GM12878 (cell line): ENCODE measurements around the gene BNC2. TPM values are rescaled to one million over a fixed set of nuclear protein-coding genes. Genes with fewer than 3 reads are reported as not detected.

Experiments used
- ATAC-seq: fragments of 200-7000 bp; cut with Tn5 transposase; 3 replicates; pipeline ENCODE4 v1.9.1; 2020; ENCODE audit warnings: mild to moderate bottlenecking, moderate library complexity
- BruUV-seq: library from RNA; stranded (reverse); fragments of 400-500 nt; replicated peaks from 2 replicates; lab custom pipeline; 2021; lab: Mats Ljungman, UMichigan
- CTCF ChIA-PET: fragments of 300-600 bp; sonication (Branson Sonifier 250); formaldehyde crosslinking; extraction: SDS; loops from one replicate; lab custom pipeline; 2021; ENCODE audit warnings: inconsistent platforms; lab: Yijun Ruan, JAX
- POLR2A ChIA-PET: fragments of 350-600 bp; formaldehyde crosslinking; extraction: SDS; loops from one replicate; lab custom pipeline; 2021; ENCODE audit warnings: inconsistent platforms; lab: Charles Lee
- RAD21 ChIA-PET: fragments of 300-600 bp; sonication (Branson Sonifier 250); formaldehyde crosslinking; loops from one replicate; lab custom pipeline; 2023; ENCODE audit warnings: antibody characterized with exemption; ENCODE audit not compliant: unreplicated experiment; lab: Charles Lee
- SMC1A ChIA-PET: fragments of 300-600 bp; sonication (Branson Sonifier 250); formaldehyde crosslinking; loops from one replicate; lab custom pipeline; 2023; ENCODE audit not compliant: unreplicated experiment, uncharacterized antibody; lab: Charles Lee
- DNase-seq: peaks from one replicate; pipeline ENCODE4 v3.0.0-alpha.2; 2011; ENCODE audit warnings: low read depth, low spot score
- FAIRE-seq: peaks from 3 replicates; lab custom pipeline; 2011; peaks lifted over from hg19 to GRCh38; lab: Jason Lieb, UNC
- H2AFZ ChIP-seq: 2 replicates; pipeline ENCODE4 v1.6.0; 2011; ENCODE audit warnings: low read depth, low read length, control low read depth; ENCODE audit not compliant: control insufficient read depth
- H3K27ac ChIP-seq: 2 replicates; pipeline ENCODE4 v1.5.1; 2011; ENCODE audit warnings: control low read depth; ENCODE audit not compliant: control insufficient read depth, insufficient read depth
- H3K27me3 ChIP-seq, 2 experiments: replicated peaks in 1 of 2; 2 replicates each; pipeline versions ENCODE4 v1.6.0 to v1.6.1; 2011; ENCODE audit warnings: low read length in 1 of 2; ENCODE audit not compliant: control insufficient read depth in 2 of 2, insufficient read depth in 2 of 2
- H3K36me3 ChIP-seq, 2 experiments: 2 replicates each; pipeline ENCODE4 v1.5.1; 2011; ENCODE audit warnings: low read length in 1 of 2; ENCODE audit not compliant: control insufficient read depth in 2 of 2, insufficient read depth in 2 of 2
- H3K4me1 ChIP-seq: 2 replicates; pipeline ENCODE4 v1.6.1; 2011; ENCODE audit warnings: mild to moderate bottlenecking, low read length, moderate library complexity, mixed read lengths; ENCODE audit not compliant: control insufficient read depth, insufficient read depth
- H3K4me2 ChIP-seq: 2 replicates; pipeline ENCODE4 v1.6.0; 2011; ENCODE audit warnings: control low read depth; ENCODE audit not compliant: control insufficient read depth, insufficient read depth
- H3K4me3 ChIP-seq: fragments of 200-600 bp; sonication (generic); 2 replicates; pipeline ENCODE4 v1.5.1; 2016
- H3K79me2 ChIP-seq: 2 replicates; pipeline ENCODE4 v1.6.0; 2011; ENCODE audit warnings: low read length; ENCODE audit not compliant: control insufficient read depth, insufficient read depth
- H3K9ac ChIP-seq: 2 replicates; pipeline ENCODE4 v1.8.0; 2011; ENCODE audit warnings: low read length, control low read depth, mixed read lengths; ENCODE audit not compliant: control insufficient read depth, insufficient read depth
- H3K9me3 ChIP-seq: replicated peaks from 3 replicates; pipeline ENCODE4 v1.5.1; 2011; ENCODE audit warnings: mild to moderate bottlenecking, low read length; ENCODE audit not compliant: control insufficient read depth, insufficient read depth
- H4K20me1 ChIP-seq: 2 replicates; pipeline ENCODE4 v1.6.0; 2011; ENCODE audit not compliant: control insufficient read depth, insufficient read depth
- BCL3 ChIP-seq: IDR thresholded peaks from 2 replicates; pipeline ENCODE4 v1.6.1; 2011; ENCODE audit warnings: borderline replicate concordance, low read depth, mild to moderate bottlenecking, moderate library complexity, low read length; ENCODE audit not compliant: insufficient read depth, poor library complexity, severe bottlenecking
- CBFB ChIP-seq: IDR thresholded peaks from 2 replicates; pipeline ENCODE4 v1.6.1; 2016; ENCODE audit warnings: antibody characterized with exemption, low read depth
- IKZF1 ChIP-seq: fragments of 450-650 bp; conservative IDR thresholded peaks from 2 replicates; pipeline ENCODE4 v1.6.1; 2017; ENCODE audit warnings: antibody characterized with exemption, mild to moderate bottlenecking
- MYB ChIP-seq: fragments of 150-350 bp; IDR thresholded peaks from 2 replicates; pipeline ENCODE4 v1.6.1; 2014; ENCODE audit warnings: mild to moderate bottlenecking, low read depth, low read length, borderline replicate concordance
- SIX5 ChIP-seq: IDR thresholded peaks from 2 replicates; pipeline ENCODE4 v1.6.1; 2011; ENCODE audit warnings: mild to moderate bottlenecking, low read depth, low read length, moderate library complexity; ENCODE audit not compliant: severe bottlenecking
- SMAD1 ChIP-seq: fragments of 450-650 bp; IDR thresholded peaks from 2 replicates; pipeline ENCODE4 v1.6.1; 2018; ENCODE audit warnings: mild to moderate bottlenecking, low read depth; ENCODE audit not compliant: partially characterized antibody
- ZNF24 ChIP-seq: fragments of 450-650 bp; IDR thresholded peaks from 2 replicates; pipeline ENCODE4 v1.6.1; 2017; ENCODE audit warnings: antibody characterized with exemption, mild to moderate bottlenecking
- WGBS: methylation state at CpG from one replicate; pipeline ENCODE4 v1.1.6; 2016; ENCODE audit warnings: low lambda C conversion rate; ENCODE audit not compliant: insufficient replicate concordance, insufficient coverage; ENCODE audit errors: missing lambda C conversion rate; 5-methylcytosine and 5-hydroxymethylcytosine counted together
- in situ Hi-C: fragments of 300-500 bp; cut with MboI; formaldehyde crosslinking; loops from 9 replicates; pipeline ENCODE4 v1.14.3; 2018; ENCODE audit warnings: mixed read lengths
- intact Hi-C: fragments of 100-400 bp; cut with micrococcal nuclease; formaldehyde crosslinking; loops from one replicate; pipeline ENCODE4 v1.14.2; 2022; ENCODE audit not compliant: unreplicated experiment
- polyA plus RNA-seq, 11 experiments: library from polyadenylated mRNA; depleted of rRNA in 4 of 11; unstranded in 6 of 11; stranded (reverse) in 5 of 11; fragments of >200 nt; fragmentation: Nextera tagmentation in 4 of 11; fragmentation: Illumina TruSeq in 1 of 11; extraction: Ambion mirVana in 4 of 11; extraction: Trizol in 1 of 11; gene quantifications; 1 replicate in 1 of 11; 2 replicates in 10 of 11; pipeline versions ENCODE4 v1.2.1 to v1.2.3, GENCODE V29; 2011 to 2016; ENCODE audit warnings: inconsistent platforms in 2 of 11, missing spikeins in 2 of 11, low read depth in 1 of 11
- total RNA-seq, 4 experiments: library from RNA; depleted of rRNA in 3 of 4; stranded (reverse); fragments of >200 nt in 3 of 4; fragmentation: Illumina TruSeq in 1 of 4; extraction: Trizol in 1 of 4; gene quantifications; 2 replicates each; pipeline versions ENCODE4 v1.2.1 to v1.2.3, GENCODE V29; 2013 to 2021
- TF ChIP-seq, protein P1 (sequence below): IDR thresholded peaks from 2 replicates; pipeline ENCODE4 v1.6.1; 2012; ENCODE audit warnings: improper control_type of control experiment, low read depth, low read length; ENCODE audit not compliant: insufficient replicate concordance

The BNC2 gene
- total and polyA plus RNA-seq, 10 of the 15 experiments (the other 5 are each of a cell fraction or from before 2014, with no cell fraction given) = 0.05 to 14.5 (median 0.26) TPM

DNA sequence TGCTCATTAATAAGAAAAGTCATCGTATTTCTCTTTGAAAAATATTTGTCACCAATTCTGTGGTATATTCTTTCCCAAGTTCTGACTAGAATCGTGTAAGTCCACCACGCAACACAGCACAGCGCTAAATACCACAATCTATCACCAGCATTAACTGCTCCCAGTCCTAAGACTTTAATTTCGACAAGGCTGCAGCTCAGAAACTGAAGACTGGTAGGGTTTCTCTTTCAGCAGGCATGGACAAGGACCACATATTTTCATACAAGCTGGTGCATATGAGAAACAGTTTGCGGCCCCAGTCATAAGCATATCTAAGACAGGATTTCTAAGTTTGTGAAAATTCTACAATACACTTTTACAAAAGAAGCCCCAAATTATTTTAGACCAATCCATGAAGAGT lies 24.1 kb downstream of the BNC2 start (continued):
- TF ChIP-seq, protein P1, sequence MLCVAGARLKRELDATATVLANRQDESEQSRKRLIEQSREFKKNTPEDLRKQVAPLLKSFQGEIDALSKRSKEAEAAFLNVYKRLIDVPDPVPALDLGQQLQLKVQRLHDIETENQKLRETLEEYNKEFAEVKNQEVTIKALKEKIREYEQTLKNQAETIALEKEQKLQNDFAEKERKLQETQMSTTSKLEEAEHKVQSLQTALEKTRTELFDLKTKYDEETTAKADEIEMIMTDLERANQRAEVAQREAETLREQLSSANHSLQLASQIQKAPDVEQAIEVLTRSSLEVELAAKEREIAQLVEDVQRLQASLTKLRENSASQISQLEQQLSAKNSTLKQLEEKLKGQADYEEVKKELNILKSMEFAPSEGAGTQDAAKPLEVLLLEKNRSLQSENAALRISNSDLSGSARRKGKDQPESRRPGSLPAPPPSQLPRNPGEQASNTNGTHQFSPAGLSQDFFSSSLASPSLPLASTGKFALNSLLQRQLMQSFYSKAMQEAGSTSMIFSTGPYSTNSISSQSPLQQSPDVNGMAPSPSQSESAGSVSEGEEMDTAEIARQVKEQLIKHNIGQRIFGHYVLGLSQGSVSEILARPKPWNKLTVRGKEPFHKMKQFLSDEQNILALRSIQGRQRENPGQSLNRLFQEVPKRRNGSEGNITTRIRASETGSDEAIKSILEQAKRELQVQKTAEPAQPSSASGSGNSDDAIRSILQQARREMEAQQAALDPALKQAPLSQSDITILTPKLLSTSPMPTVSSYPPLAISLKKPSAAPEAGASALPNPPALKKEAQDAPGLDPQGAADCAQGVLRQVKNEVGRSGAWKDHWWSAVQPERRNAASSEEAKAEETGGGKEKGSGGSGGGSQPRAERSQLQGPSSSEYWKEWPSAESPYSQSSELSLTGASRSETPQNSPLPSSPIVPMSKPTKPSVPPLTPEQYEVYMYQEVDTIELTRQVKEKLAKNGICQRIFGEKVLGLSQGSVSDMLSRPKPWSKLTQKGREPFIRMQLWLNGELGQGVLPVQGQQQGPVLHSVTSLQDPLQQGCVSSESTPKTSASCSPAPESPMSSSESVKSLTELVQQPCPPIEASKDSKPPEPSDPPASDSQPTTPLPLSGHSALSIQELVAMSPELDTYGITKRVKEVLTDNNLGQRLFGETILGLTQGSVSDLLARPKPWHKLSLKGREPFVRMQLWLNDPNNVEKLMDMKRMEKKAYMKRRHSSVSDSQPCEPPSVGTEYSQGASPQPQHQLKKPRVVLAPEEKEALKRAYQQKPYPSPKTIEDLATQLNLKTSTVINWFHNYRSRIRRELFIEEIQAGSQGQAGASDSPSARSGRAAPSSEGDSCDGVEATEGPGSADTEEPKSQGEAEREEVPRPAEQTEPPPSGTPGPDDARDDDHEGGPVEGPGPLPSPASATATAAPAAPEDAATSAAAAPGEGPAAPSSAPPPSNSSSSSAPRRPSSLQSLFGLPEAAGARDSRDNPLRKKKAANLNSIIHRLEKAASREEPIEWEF = no peak

GRCh38 chr9:16834817-16835216 lies 35.7 kb downstream of the BNC2 start:
- intact Hi-C loops = no loop called here
- no peak for FAIRE-seq

More at GRCh38 chr9:16834817-16835216, 35.7 kb downstream of the BNC2 start:
- DNase-seq (no peak), ATAC-seq (no peak)
- no peaks in the 10 kb centered on the region for H3K27me3 ChIP-seq
- WGBS = 35% methylated on average over 5 of the region's 5 CpGs
- no peak overlapping the region for H3K9ac ChIP-seq
- ChIA-PET SMC1A (no interaction called here), RAD21 (no interaction called here), CTCF (no interaction called here), POLR2A (no interaction called here)
- H3K27ac ChIP-seq = no peak overlapping the region
- no peak overlapping the region for H3K4me2 ChIP-seq
- TF ChIP-seq MYB (no peak), SMAD1 (no peak), ZNF24 (no peak), IKZF1 (no peak), SIX5 (no peak), BCL3 (no peak), CBFB (no peak)
- no TSS peak for BruUV-seq
- no peaks in the 10 kb centered on the region for H3K4me1 ChIP-seq
- H3K9me3 ChIP-seq = no peaks in the 10 kb centered on the region
- no peaks in the 10 kb centered on the region for H3K36me3 ChIP-seq
- no peaks in the 10 kb centered on the region for H4K20me1 ChIP-seq
- no peak overlapping the region for H2AFZ ChIP-seq
- in situ Hi-C loops = loop anchor here (5.0 kb wide), 1 partner anchor 48 kb away; no protein-coding TSS in a partner anchor
- H3K4me3 ChIP-seq = no peak overlapping the region
- no peaks in the 10 kb centered on the region for H3K79me2 ChIP-seq
